LNCaP clone FGC (cell line): Measurements from ENCODE around the gene PTGR3.
A peak's percentile ranks its signal among the peaks of the same experiment; 100 is the strongest.

Experiments used
- DNase-seq: peaks from one replicate; pipeline ENCODE4 v3.0.0-alpha.2; 2011; ENCODE audit warnings: low read depth
- H3K4me3 ChIP-seq: 2 replicates; pipeline ENCODE4 v1.5.1; 2011; ENCODE audit warnings: mild to moderate bottlenecking, low read depth, low read length, control low read depth
- CTCF ChIP-seq: IDR thresholded peaks from 2 replicates; pipeline ENCODE4 v1.5.1; 2012; ENCODE audit warnings: mild to moderate bottlenecking; ENCODE audit not compliant: control insufficient read depth, insufficient read depth; ENCODE audit errors: extremely low read depth

The PTGR3 gene

GRCh38 chr18:75173125-75173432 lies 35.9 kb downstream of the PTGR3 start:
- no peak for DNase-seq
- H3K4me3 ChIP-seq, result no peak overlapping the region
- TF ChIP-seq CTCF, result no peak

GRCh38 chr18:75172299-75173124 lies 36.4 kb downstream of the PTGR3 start:
- no peak for DNase-seq
- H3K4me3 ChIP-seq, result no peak overlapping the region
- TF ChIP-seq CTCF, result no peak

- H3K4me3 ChIP-seq, result no peak overlapping the region
- no peak for DNase-seq
- TF ChIP-seq CTCF, result no peak
Measured at GRCh38 chr18:75170916-75171315, 38.0 kb downstream of the PTGR3 start.

- 0 out of 2 replicates have a peak, but pooled peaks have one; percentile 7 for TF ChIP-seq CTCF
- H3K4me3 ChIP-seq, result no peak overlapping the region
- DNase-seq, result no peak
Measured at GRCh38 chr18:75170022-75170789, 38.7 kb downstream of the PTGR3 start.

- no peak overlapping the region for H3K4me3 ChIP-seq
- DNase-seq, result no peak
- TF ChIP-seq CTCF, result no peak
Measured at GRCh38 chr18:75169411-75169810, 39.5 kb downstream of the PTGR3 start.

GRCh38 chr18:75168619-75169018 lies 40.3 kb downstream of the PTGR3 start:
- H3K4me3 ChIP-seq, result no peak overlapping the region
- DNase-seq, result no peak
- no peak for TF ChIP-seq CTCF
